HepG2 (cell line): ENCODE measurements around the gene CPLX1. TPM values are rescaled to one million over a fixed set of nuclear protein-coding genes. Genes with fewer than 3 reads are reported as not detected.

ENCODE experiments used
- ATAC-seq: fragments of 200-7000 bp; cut with Tn5 transposase; 3 replicates; pipeline ENCODE4 v1.9.1; 2020; ENCODE audit warnings: mild to moderate bottlenecking, moderate library complexity
- BruUV-seq: library from RNA; stranded (reverse); fragments of 400-500 nt; replicated peaks from 2 replicates; lab custom pipeline; 2021; lab: Mats Ljungman, UMichigan
- CTCF ChIA-PET: fragments of 300-600 bp; formaldehyde crosslinking; extraction: SDS; loops from one replicate; lab custom pipeline; 2021; ENCODE audit warnings: low total read pairs, inconsistent platforms, low intra/inter-chr PET ratio; lab: Yijun Ruan, JAX
- POLR2A ChIA-PET: fragments of 350-600 bp; sonication (Branson Sonifier 250); formaldehyde crosslinking; loops from one replicate; lab custom pipeline; 2020; ENCODE audit warnings: antibody characterized with exemption, inconsistent platforms; lab: Yijun Ruan, JAX
- DNase-seq: peaks from one replicate; pipeline ENCODE4 v3.0.0-alpha.2; 2015; ENCODE audit warnings: low spot score
- FAIRE-seq: peaks from 3 replicates; lab custom pipeline; 2011; peaks lifted over from hg19 to GRCh38; lab: Jason Lieb, UNC
- H2AFZ ChIP-seq: one replicate; pipeline ENCODE4 v1.6.1; 2011; ENCODE audit warnings: low read length, inconsistent platforms
- H3K27ac ChIP-seq: fragments of 300-600 bp; 3 replicates; pipeline ENCODE4 v1.8.0; 2011; ENCODE audit warnings: mixed run types, mild to moderate bottlenecking, mixed read lengths, low read length, inconsistent platforms; ENCODE audit not compliant: insufficient read depth; ENCODE audit errors: extremely low read length
- H3K27me3 ChIP-seq, 2 experiments: fragments of 200-600 bp in 1 of 2; 2 replicates in 1 of 2; 3 replicates in 1 of 2; pipeline versions ENCODE4 v1.6.0 to v1.8.0; 2011; ENCODE audit warnings: low read length in 2 of 2, mild to moderate bottlenecking in 2 of 2, moderate library complexity in 2 of 2, inconsistent platforms in 1 of 2; ENCODE audit not compliant: insufficient read depth in 2 of 2, control insufficient read depth in 1 of 2
- H3K36me3 ChIP-seq, 2 experiments: fragments of 200-600 bp in 1 of 2; replicated peaks in 1 of 2; 2 replicates in 1 of 2; 3 replicates in 1 of 2; pipeline versions ENCODE4 v1.5.1 to v1.8.0; 2011; ENCODE audit warnings: low read length in 2 of 2, inconsistent platforms in 1 of 2; ENCODE audit not compliant: insufficient read depth in 2 of 2, control insufficient read depth in 1 of 2
- H3K4me1 ChIP-seq: 2 replicates; pipeline ENCODE4 v1.5.1; 2012; ENCODE audit warnings: low read length, inconsistent platforms; ENCODE audit not compliant: insufficient read depth
- H3K4me2 ChIP-seq: 2 replicates; pipeline ENCODE4 v1.6.0; 2011; ENCODE audit warnings: low read depth, low read length, inconsistent platforms
- H3K4me3 ChIP-seq, 3 experiments: fragments of 200-600 bp in 1 of 3; sonication (generic), shearing (Covaris generic) in 1 of 3; replicated peaks in 1 of 3; 2 replicates each; pipeline ENCODE4 v1.5.1; 2011 to 2016; ENCODE audit warnings: low read length in 3 of 3, inconsistent platforms in 2 of 3, low read depth in 2 of 3, mild to moderate bottlenecking in 2 of 3, control low read depth in 1 of 3, mixed read lengths in 1 of 3; ENCODE audit not compliant: insufficient read depth in 1 of 3
- H3K79me2 ChIP-seq: one replicate; pipeline ENCODE4 v1.6.1; 2011; ENCODE audit warnings: low read length, inconsistent platforms; ENCODE audit not compliant: insufficient read depth
- H3K9ac ChIP-seq: 2 replicates; pipeline ENCODE4 v1.6.0; 2011; ENCODE audit warnings: mild to moderate bottlenecking, low read depth, low read length, inconsistent platforms; ENCODE audit not compliant: insufficient read depth
- H3K9me3 ChIP-seq: 2 replicates; pipeline ENCODE4 v1.5.1; 2012; ENCODE audit warnings: mild to moderate bottlenecking, low read length
- H4K20me1 ChIP-seq: 2 replicates; pipeline ENCODE4 v1.6.0; 2011; ENCODE audit warnings: inconsistent platforms, mild to moderate bottlenecking, low read length, moderate library complexity; ENCODE audit not compliant: insufficient read depth
- ERF ChIP-seq: IDR thresholded peaks from 2 replicates; pipeline ENCODE4 v1.6.1; 2018; ENCODE audit warnings: missing biosample characterization, missing genetic modification reagents
- NCOA2 ChIP-seq: sonication (generic); formaldehyde crosslinking; IDR thresholded peaks from 2 replicates; pipeline ENCODE4 v1.8.0; 2022; ENCODE audit warnings: inconsistent platforms
- SIN3B ChIP-seq: fragments of 150-350 bp; IDR thresholded peaks from 2 replicates; pipeline ENCODE4 v1.6.1; 2014; ENCODE audit warnings: low read length
- YEATS2 ChIP-seq: sonication (generic); formaldehyde crosslinking; IDR thresholded peaks from 2 replicates; pipeline ENCODE4 v1.4.0; 2020; ENCODE audit warnings: missing genetic modification reagents, borderline replicate concordance
- ZNF20 ChIP-seq: sonication (generic); formaldehyde crosslinking; IDR thresholded peaks from 2 replicates; pipeline ENCODE4 v1.4.0; 2020; ENCODE audit warnings: mild to moderate bottlenecking, moderate library complexity, missing genetic modification reagents
- ZNF282 ChIP-seq: fragments of 450-650 bp; IDR thresholded peaks from 2 replicates; pipeline ENCODE4 v1.6.1; 2018; ENCODE audit not compliant: partially characterized antibody
- WGBS: methylation state at CpG from one replicate; pipeline ENCODE4 v1.1.6; 2017; ENCODE audit warnings: low lambda C conversion rate; 5-methylcytosine and 5-hydroxymethylcytosine counted together
- in situ Hi-C: cut with HindIII; loops from 2 replicates; pipeline ENCODE4 v1.10.0; 2017; ENCODE audit warnings: low pct_unique_long_range_greater_than_20kb; ENCODE audit not compliant: extremely low pct_ligation_motif_present
- intact Hi-C: fragments of 100-400 bp; cut with micrococcal nuclease; formaldehyde crosslinking; loops from one replicate; pipeline ENCODE4 v1.10.0; 2022; ENCODE audit not compliant: unreplicated experiment
- polyA plus RNA-seq, 8 experiments: library from polyadenylated mRNA; depleted of rRNA in 3 of 8; stranded (reverse) in 7 of 8; unstranded in 1 of 8; fragments of >200 nt; fragmentation: Illumina TruSeq in 4 of 8; extraction: Trizol in 4 of 8; gene quantifications; 2 replicates each; pipeline versions ENCODE4 v1.2.1 to v1.2.3, GENCODE V29; 2011 to 2016; ENCODE audit warnings: low read depth in 4 of 8, missing spikeins in 1 of 8, mixed read lengths in 1 of 8; ENCODE audit not compliant: insufficient read depth in 1 of 8
- total RNA-seq, 5 experiments: library from RNA; depleted of rRNA; stranded (reverse); fragments of >200 nt; fragmentation: Illumina TruSeq; extraction: Trizol; gene quantifications; 2 replicates each; pipeline ENCODE4 v1.2.3, GENCODE V29; 2016; ENCODE audit warnings: low read depth in 1 of 5
- TF ChIP-seq, protein P1 (sequence below): sonication (generic); formaldehyde crosslinking; IDR thresholded peaks from 2 replicates; pipeline ENCODE4 v1.4.0; 2020; ENCODE audit warnings: missing genetic modification reagents, borderline replicate concordance
- TF ChIP-seq, protein P2 (sequence below): sonication (generic); formaldehyde crosslinking; conservative IDR thresholded peaks from 2 replicates; pipeline ENCODE4 v1.4.0; 2020; ENCODE audit warnings: missing genetic modification reagents
- TF ChIP-seq, protein P3 (sequence below): sonication (generic); formaldehyde crosslinking; IDR thresholded peaks from 2 replicates; pipeline ENCODE4 v1.5.0; 2020; ENCODE audit warnings: missing genetic modification reagents, mild to moderate bottlenecking, borderline replicate concordance
- TF ChIP-seq, protein P4 (sequence below): sonication (generic); formaldehyde crosslinking; IDR thresholded peaks from 2 replicates; pipeline ENCODE4 v1.4.0; 2020; ENCODE audit warnings: mild to moderate bottlenecking, missing genetic modification reagents, borderline replicate concordance

The CPLX1 gene
- total and polyA plus RNA-seq, 2 of the 13 experiments (the other 11 are each of a cell fraction or from before 2014, with no cell fraction given) = 0.18 TPM

DNA sequence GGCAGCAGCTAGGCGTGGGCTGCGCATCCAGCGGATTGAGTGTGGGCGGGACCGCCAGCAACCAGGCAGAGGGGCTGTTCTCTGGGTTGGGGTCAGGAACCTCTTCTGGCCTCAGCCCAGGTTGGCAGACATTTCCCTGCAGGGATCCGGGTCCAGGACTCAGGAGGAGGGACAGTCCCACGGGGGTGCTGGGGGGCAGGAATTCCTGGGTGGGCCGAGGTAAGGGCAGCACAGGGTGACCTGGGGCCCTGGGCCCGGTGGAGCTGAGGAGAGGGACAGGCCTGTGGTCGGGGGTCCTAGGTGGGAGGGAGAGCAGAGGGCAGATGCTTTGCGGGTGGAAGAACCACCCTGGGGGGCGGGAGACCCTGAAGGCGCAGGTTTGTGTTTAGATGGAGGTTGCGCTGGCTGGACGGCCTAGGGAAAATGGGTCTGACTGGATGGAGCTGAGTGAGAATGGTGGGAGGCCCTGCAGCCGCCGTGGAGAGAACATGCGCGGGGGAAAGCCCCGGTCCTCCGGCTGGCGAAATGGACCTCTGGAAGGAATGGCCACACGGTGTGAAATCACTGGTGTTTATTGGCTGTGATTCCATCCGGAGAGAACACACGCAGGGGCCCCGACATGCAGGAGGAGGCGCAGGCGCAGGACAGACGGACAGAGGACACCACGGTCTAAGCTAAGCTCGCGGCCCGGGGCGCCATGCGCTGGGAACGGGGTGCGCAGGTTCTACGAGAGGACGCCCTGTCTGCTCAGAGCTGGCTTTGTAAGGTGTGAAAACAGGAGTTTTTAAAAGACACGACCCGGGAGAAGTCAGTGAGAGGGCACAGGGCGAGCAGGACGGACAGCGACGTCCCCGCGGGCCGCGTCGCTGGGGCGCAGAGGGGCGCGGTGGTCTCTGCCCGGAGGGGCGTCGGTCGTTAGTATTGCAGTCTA lies 41.3 kb downstream of the CPLX1 start:
- H3K9me3 ChIP-seq = no peaks in the 10 kb centered on the region
- H3K9ac ChIP-seq = no peak overlapping the region
- H3K36me3 ChIP-seq = peaks cover 0 to 4% of the 10 kb centered on the region in 2 experiments; a peak in 1 of 5 replicates
- 84% methylated on average over 56 of the region's 57 CpGs for WGBS
- in situ Hi-C loops (no loop called here), intact Hi-C loops (loop anchor here (5.0 kb wide), 1 partner anchor 148 kb away; the partner anchor contains the start of genes GAK and TMEM175)
- peaks cover 13% of the 10 kb centered on the region for H4K20me1 ChIP-seq
- ATAC-seq = no peak
- H3K79me2 ChIP-seq = peaks cover 18% of the 10 kb centered on the region
- H3K4me2 ChIP-seq = no peak overlapping the region
- peaks cover 56% of the 10 kb centered on the region for H3K4me1 ChIP-seq
- ChIA-PET POLR2A (no interaction called here), CTCF (no interaction called here)
- no TSS peak for BruUV-seq
- H2AFZ ChIP-seq = no peak overlapping the region
- peaks cover 1 to 25% of the 10 kb centered on the region in 2 experiments; a peak in 3 of 5 replicates for H3K27me3 ChIP-seq
- TF ChIP-seq, protein P1, sequence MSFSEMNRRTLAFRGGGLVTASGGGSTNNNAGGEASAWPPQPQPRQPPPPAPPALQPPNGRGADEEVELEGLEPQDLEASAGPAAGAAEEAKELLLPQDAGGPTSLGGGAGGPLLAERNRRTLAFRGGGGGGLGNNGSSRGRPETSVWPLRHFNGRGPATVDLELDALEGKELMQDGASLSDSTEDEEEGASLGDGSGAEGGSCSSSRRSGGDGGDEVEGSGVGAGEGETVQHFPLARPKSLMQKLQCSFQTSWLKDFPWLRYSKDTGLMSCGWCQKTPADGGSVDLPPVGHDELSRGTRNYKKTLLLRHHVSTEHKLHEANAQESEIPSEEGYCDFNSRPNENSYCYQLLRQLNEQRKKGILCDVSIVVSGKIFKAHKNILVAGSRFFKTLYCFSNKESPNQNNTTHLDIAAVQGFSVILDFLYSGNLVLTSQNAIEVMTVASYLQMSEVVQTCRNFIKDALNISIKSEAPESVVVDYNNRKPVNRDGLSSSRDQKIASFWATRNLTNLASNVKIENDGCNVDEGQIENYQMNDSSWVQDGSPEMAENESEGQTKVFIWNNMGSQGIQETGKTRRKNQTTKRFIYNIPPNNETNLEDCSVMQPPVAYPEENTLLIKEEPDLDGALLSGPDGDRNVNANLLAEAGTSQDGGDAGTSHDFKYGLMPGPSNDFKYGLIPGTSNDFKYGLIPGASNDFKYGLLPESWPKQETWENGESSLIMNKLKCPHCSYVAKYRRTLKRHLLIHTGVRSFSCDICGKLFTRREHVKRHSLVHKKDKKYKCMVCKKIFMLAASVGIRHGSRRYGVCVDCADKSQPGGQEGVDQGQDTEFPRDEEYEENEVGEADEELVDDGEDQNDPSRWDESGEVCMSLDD (CRISPR knock-in tag) = no peak
- TF ChIP-seq NCOA2 (CRISPR knock-in tag) (no peak), SIN3B (no peak), ZNF282 (no peak), YEATS2 (no peak), ERF (no peak), ZNF20 (CRISPR knock-in tag) (no peak)
- TF ChIP-seq, protein P2, sequence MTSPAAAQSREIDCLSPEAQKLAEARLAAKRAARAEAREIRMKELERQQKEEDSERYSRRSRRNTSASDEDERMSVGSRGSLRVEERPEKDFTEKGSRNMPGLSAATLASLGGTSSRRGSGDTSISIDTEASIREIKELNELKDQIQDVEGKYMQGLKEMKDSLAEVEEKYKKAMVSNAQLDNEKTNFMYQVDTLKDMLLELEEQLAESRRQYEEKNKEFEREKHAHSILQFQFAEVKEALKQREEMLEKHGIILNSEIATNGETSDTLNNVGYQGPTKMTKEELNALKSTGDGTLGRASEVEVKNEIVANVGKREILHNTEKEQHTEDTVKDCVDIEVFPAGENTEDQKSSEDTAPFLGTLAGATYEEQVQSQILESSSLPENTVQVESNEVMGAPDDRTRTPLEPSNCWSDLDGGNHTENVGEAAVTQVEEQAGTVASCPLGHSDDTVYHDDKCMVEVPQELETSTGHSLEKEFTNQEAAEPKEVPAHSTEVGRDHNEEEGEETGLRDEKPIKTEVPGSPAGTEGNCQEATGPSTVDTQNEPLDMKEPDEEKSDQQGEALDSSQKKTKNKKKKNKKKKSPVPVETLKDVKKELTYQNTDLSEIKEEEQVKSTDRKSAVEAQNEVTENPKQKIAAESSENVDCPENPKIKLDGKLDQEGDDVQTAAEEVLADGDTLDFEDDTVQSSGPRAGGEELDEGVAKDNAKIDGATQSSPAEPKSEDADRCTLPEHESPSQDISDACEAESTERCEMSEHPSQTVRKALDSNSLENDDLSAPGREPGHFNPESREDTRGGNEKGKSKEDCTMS (CRISPR knock-in tag) = no peak
- TF ChIP-seq, protein P3, sequence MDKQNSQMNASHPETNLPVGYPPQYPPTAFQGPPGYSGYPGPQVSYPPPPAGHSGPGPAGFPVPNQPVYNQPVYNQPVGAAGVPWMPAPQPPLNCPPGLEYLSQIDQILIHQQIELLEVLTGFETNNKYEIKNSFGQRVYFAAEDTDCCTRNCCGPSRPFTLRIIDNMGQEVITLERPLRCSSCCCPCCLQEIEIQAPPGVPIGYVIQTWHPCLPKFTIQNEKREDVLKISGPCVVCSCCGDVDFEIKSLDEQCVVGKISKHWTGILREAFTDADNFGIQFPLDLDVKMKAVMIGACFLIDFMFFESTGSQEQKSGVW (CRISPR knock-in tag) = no peak
- TF ChIP-seq, protein P4, sequence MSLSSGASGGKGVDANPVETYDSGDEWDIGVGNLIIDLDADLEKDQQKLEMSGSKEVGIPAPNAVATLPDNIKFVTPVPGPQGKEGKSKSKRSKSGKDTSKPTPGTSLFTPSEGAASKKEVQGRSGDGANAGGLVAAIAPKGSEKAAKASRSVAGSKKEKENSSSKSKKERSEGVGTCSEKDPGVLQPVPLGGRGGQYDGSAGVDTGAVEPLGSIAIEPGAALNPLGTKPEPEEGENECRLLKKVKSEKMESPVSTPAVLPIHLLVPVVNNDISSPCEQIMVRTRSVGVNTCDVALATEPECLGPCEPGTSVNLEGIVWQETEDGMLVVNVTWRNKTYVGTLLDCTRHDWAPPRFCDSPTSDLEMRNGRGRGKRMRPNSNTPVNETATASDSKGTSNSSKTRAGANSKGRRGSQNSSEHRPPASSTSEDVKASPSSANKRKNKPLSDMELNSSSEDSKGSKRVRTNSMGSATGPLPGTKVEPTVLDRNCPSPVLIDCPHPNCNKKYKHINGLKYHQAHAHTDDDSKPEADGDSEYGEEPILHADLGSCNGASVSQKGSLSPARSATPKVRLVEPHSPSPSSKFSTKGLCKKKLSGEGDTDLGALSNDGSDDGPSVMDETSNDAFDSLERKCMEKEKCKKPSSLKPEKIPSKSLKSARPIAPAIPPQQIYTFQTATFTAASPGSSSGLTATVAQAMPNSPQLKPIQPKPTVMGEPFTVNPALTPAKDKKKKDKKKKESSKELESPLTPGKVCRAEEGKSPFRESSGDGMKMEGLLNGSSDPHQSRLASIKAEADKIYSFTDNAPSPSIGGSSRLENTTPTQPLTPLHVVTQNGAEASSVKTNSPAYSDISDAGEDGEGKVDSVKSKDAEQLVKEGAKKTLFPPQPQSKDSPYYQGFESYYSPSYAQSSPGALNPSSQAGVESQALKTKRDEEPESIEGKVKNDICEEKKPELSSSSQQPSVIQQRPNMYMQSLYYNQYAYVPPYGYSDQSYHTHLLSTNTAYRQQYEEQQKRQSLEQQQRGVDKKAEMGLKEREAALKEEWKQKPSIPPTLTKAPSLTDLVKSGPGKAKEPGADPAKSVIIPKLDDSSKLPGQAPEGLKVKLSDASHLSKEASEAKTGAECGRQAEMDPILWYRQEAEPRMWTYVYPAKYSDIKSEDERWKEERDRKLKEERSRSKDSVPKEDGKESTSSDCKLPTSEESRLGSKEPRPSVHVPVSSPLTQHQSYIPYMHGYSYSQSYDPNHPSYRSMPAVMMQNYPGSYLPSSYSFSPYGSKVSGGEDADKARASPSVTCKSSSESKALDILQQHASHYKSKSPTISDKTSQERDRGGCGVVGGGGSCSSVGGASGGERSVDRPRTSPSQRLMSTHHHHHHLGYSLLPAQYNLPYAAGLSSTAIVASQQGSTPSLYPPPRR = no peak
- no peak overlapping the region for H3K27ac ChIP-seq
- no peak for FAIRE-seq
- H3K4me3 ChIP-seq = no peak overlapping the region
- no peak for DNase-seq
